Neural progenitor cell (in vitro differentiated cells): Measurements from ENCODE around the gene RAB36. TPM values are rescaled to one million over a fixed set of nuclear protein-coding genes. Genes with fewer than 3 reads are reported as not detected.

Experiments
- DNase-seq: peaks from one replicate; pipeline ENCODE4 v3.0.0-alpha.2; 2016; ENCODE audit warnings: low spot score
- H2AFZ ChIP-seq: fragments of 200-600 bp; sonication (generic); replicated peaks from 2 replicates; pipeline ENCODE4 v1.6.1; 2016; ENCODE audit warnings: antibody characterized with exemption
- H3F3A ChIP-seq: fragments of 200-600 bp; sonication (generic); 2 replicates; pipeline ENCODE4 v1.6.1; 2016; ENCODE audit warnings: antibody characterized with exemption, low read depth
- H3K27ac ChIP-seq: fragments of 200-600 bp; sonication (generic); 2 replicates; pipeline ENCODE4 v1.5.1; 2016; ENCODE audit warnings: mild to moderate bottlenecking
- H3K27me3 ChIP-seq: fragments of 200-600 bp; sonication (generic); 2 replicates; pipeline ENCODE4 v1.6.1; 2016; ENCODE audit warnings: mild to moderate bottlenecking, moderate library complexity
- H3K36me3 ChIP-seq: fragments of 200-600 bp; sonication (generic); 2 replicates; pipeline ENCODE4 v1.5.1; 2016
- H3K4me1 ChIP-seq: fragments of 200-600 bp; sonication (generic); 2 replicates; pipeline ENCODE4 v1.6.1; 2016; ENCODE audit warnings: mixed run types
- H3K4me2 ChIP-seq: fragments of 200-600 bp; sonication (generic); 2 replicates; pipeline ENCODE4 v1.6.1; 2016
- H3K4me3 ChIP-seq: fragments of 200-600 bp; sonication (generic); 2 replicates; pipeline ENCODE4 v1.5.1; 2016
- H3K79me2 ChIP-seq: fragments of 200-600 bp; sonication (generic); 2 replicates; pipeline ENCODE4 v1.6.1; 2016; ENCODE audit warnings: low read depth
- H3K9ac ChIP-seq: fragments of 200-600 bp; sonication (generic); 2 replicates; pipeline ENCODE4 v1.6.1; 2016
- H3K9me3 ChIP-seq: fragments of 200-600 bp; sonication (generic); 2 replicates; pipeline ENCODE4 v1.5.1; 2016; ENCODE audit warnings: low read depth
- H4K20me1 ChIP-seq: fragments of 200-600 bp; sonication (generic); 2 replicates; pipeline ENCODE4 v1.6.1; 2016; ENCODE audit warnings: low read depth
- H3K27ac Mint-ChIP-seq: 3 replicates; pipeline ENCODE4 v1.8.0; 2021; ENCODE audit warnings: mixed read lengths
- H3K27me3 Mint-ChIP-seq: 2 replicates; pipeline ENCODE4 v1.8.0; 2022; ENCODE audit warnings: low read depth, mild to moderate bottlenecking, inconsistent platforms, moderate library complexity, mixed read lengths; ENCODE audit not compliant: insufficient read depth
- H3K36me3 Mint-ChIP-seq: 3 replicates; pipeline ENCODE4 v1.8.0; 2021; ENCODE audit warnings: mixed read lengths
- H3K4me1 Mint-ChIP-seq: 3 replicates; pipeline ENCODE4 v1.8.0; 2021; ENCODE audit warnings: mixed read lengths
- H3K4me3 Mint-ChIP-seq: 3 replicates; pipeline ENCODE4 v1.8.0; 2021; ENCODE audit warnings: mild to moderate bottlenecking, moderate library complexity, mixed read lengths
- H3K9me3 Mint-ChIP-seq: 3 replicates; pipeline ENCODE4 v1.8.0; 2020; ENCODE audit warnings: mixed read lengths
- CTCF ChIP-seq: fragments of 200-600 bp; sonication (generic); IDR thresholded peaks from 2 replicates; pipeline ENCODE4 v1.5.1; 2017; ENCODE audit warnings: antibody characterized with exemption, mild to moderate bottlenecking
- EZH2 ChIP-seq: fragments of 200-600 bp; sonication (generic); IDR thresholded peaks from 2 replicates; pipeline ENCODE4 v1.6.1; 2017; ENCODE audit warnings: antibody characterized with exemption, mild to moderate bottlenecking, moderate library complexity
- EZH2phosphoT487 ChIP-seq: fragments of 200-600 bp; sonication (generic); IDR thresholded peaks from 2 replicates; pipeline ENCODE4 v1.6.1; 2017; ENCODE audit warnings: antibody characterized with exemption
- total RNA-seq: library from RNA; depleted of rRNA; stranded (reverse); fragments of >200 nt; gene quantifications from 2 replicates; pipeline ENCODE4 v1.2.3, GENCODE V29; 2015; ENCODE audit warnings: low replicate concordance

The RAB36 gene
- total RNA-seq, 1 donor from 2014 or later: 2.9 TPM

- DNase-seq: no peak
- no peak overlapping the region for H3K27ac Mint-ChIP-seq
- TF ChIP-seq EZH2 (no peak), CTCF (no peak), EZH2phosphoT487 (no peak)
Observed at GRCh38 chr22:23204125-23204488, 58.8 kb downstream of the RAB36 start.

GRCh38 chr22:23204541-23205157 is 59.4 kb downstream of the RAB36 start:
- Histone ChIP-seq H3K4me3 (no peak overlapping the region), H3K4me1 (peaks cover 6% of the 10 kb centered on the region), H3K9me3 (no peaks in the 10 kb centered on the region), H2AFZ (no peak overlapping the region), H3K9ac (no peak overlapping the region), H3K36me3 (no peaks in the 10 kb centered on the region), H3K79me2 (peaks cover 94% of the 10 kb centered on the region), H4K20me1 (peaks cover 68% of the 10 kb centered on the region), H3K27ac (no peak overlapping the region), H3K27me3 (no peaks in the 10 kb centered on the region), H3F3A (peaks cover under 1% of the 10 kb centered on the region), H3K4me2 (no peak overlapping the region)
- no peak for TF ChIP-seq EZH2
- TF ChIP-seq EZH2phosphoT487: no peak
- H3K4me1 Mint-ChIP-seq: peaks cover 25% of the 10 kb centered on the region
- H3K4me3 Mint-ChIP-seq: no peak overlapping the region
- no peak overlapping the region for H3K27ac Mint-ChIP-seq
- DNase-seq: no peak
- peaks cover 24% of the 10 kb centered on the region for H3K36me3 Mint-ChIP-seq
- no peaks in the 10 kb centered on the region for H3K9me3 Mint-ChIP-seq
- H3K27me3 Mint-ChIP-seq: no peaks in the 10 kb centered on the region

More at GRCh38 chr22:23204125-23204488, 58.8 kb downstream of the RAB36 start:
- no peaks in the 10 kb centered on the region for H3K27me3 ChIP-seq
- no peaks in the 10 kb centered on the region for H3K9me3 ChIP-seq
- Mint-ChIP-seq H3K4me1 (peaks cover 30% of the 10 kb centered on the region), H3K9me3 (no peaks in the 10 kb centered on the region), H3K4me3 (no peak overlapping the region), H3K36me3 (peaks cover 26% of the 10 kb centered on the region), H3K27me3 (peaks cover 2% of the 10 kb centered on the region)
- no peak overlapping the region for H3K27ac ChIP-seq
- H3K4me3 ChIP-seq: no peak overlapping the region
- H3K9ac ChIP-seq: no peak overlapping the region
- H3K79me2 ChIP-seq: peaks cover 94% of the 10 kb centered on the region
- peaks cover 12% of the 10 kb centered on the region for H3K4me1 ChIP-seq
- H3K36me3 ChIP-seq: no peaks in the 10 kb centered on the region
- H2AFZ ChIP-seq: no peak overlapping the region
- no peak overlapping the region for H3K4me2 ChIP-seq
- H3F3A ChIP-seq: peaks cover 6% of the 10 kb centered on the region
- peaks cover 73% of the 10 kb centered on the region for H4K20me1 ChIP-seq

- Mint-ChIP-seq H3K36me3 (peaks cover 26% of the 10 kb centered on the region), H3K27me3 (no peaks in the 10 kb centered on the region), H3K9me3 (no peaks in the 10 kb centered on the region), H3K4me3 (no peak overlapping the region), H3K4me1 (peaks cover 21% of the 10 kb centered on the region), H3K27ac (peak overlapping the region; percentile 37)
- H3K36me3 ChIP-seq: no peaks in the 10 kb centered on the region
- no peaks in the 10 kb centered on the region for H3F3A ChIP-seq
- no peak for TF ChIP-seq EZH2
- TF ChIP-seq EZH2phosphoT487: no peak
- H3K9ac ChIP-seq: no peak overlapping the region
- no peak overlapping the region for H2AFZ ChIP-seq
- peaks cover 5% of the 10 kb centered on the region for H3K4me1 ChIP-seq
- H3K4me2 ChIP-seq: no peak overlapping the region
- H4K20me1 ChIP-seq: peaks cover 67% of the 10 kb centered on the region
- H3K9me3 ChIP-seq: no peaks in the 10 kb centered on the region
- DNase-seq: no peak
- no peaks in the 10 kb centered on the region for H3K27me3 ChIP-seq
- H3K79me2 ChIP-seq: peaks cover 94% of the 10 kb centered on the region
- H3K4me3 ChIP-seq: no peak overlapping the region
- H3K27ac ChIP-seq: no peak overlapping the region
Observed at GRCh38 chr22:23205339-23206049, 60.2 kb downstream of the RAB36 start.

- no peak overlapping the region for H3K4me3 ChIP-seq
- H3K4me3 Mint-ChIP-seq: no peak overlapping the region
- H3K79me2 ChIP-seq: peaks cover 92% of the 10 kb centered on the region
- H3K27me3 ChIP-seq: no peaks in the 10 kb centered on the region
- H3K4me1 ChIP-seq: peaks cover 8% of the 10 kb centered on the region
- no peak overlapping the region for H3K27ac Mint-ChIP-seq
- no peaks in the 10 kb centered on the region for H3F3A ChIP-seq
- no peaks in the 10 kb centered on the region for H3K9me3 Mint-ChIP-seq
- no peak for DNase-seq
- H3K27ac ChIP-seq: no peak overlapping the region
- H3K9me3 ChIP-seq: no peaks in the 10 kb centered on the region
- H3K27me3 Mint-ChIP-seq: no peaks in the 10 kb centered on the region
- peaks cover 26% of the 10 kb centered on the region for H3K36me3 Mint-ChIP-seq
- H2AFZ ChIP-seq: no peak overlapping the region
- TF ChIP-seq CTCF (no peak), EZH2phosphoT487 (no peak), EZH2 (no peak)
- H3K9ac ChIP-seq: no peak overlapping the region
- no peak overlapping the region for H3K4me2 ChIP-seq
- H3K36me3 ChIP-seq: no peaks in the 10 kb centered on the region
- H4K20me1 ChIP-seq: peaks cover 65% of the 10 kb centered on the region
- peaks cover 26% of the 10 kb centered on the region for H3K4me1 Mint-ChIP-seq
Observed at GRCh38 chr22:23206915-23207314, 61.6 kb downstream of the RAB36 start.
